H1 (cell line): ENCODE measurements around the gene SOHLH1. TPM values are rescaled to one million over a fixed set of nuclear protein-coding genes. Genes with fewer than 3 reads are reported as not detected.

Source experiments
- CTCF ChIA-PET: fragments of 300-600 bp; sonication (Branson Sonifier 250); formaldehyde crosslinking; loops from one replicate; lab custom pipeline; 2021; ENCODE audit not compliant: partially characterized antibody; lab: Charles Lee
- POLR2A ChIA-PET: fragments of 300-600 bp; sonication (Branson Sonifier 250); formaldehyde crosslinking; loops from one replicate; lab custom pipeline; 2021; ENCODE audit warnings: inconsistent platforms; ENCODE audit not compliant: partially characterized antibody; lab: Charles Lee
- DNase-seq, 2 experiments: peaks; one replicate each; pipeline versions ENCODE4 v3.0.0 to v3.0.0-alpha.2; 2010 to 2022; ENCODE audit warnings: low spot score in 2 of 2, low read depth in 1 of 2, mixed read lengths in 1 of 2
- FAIRE-seq: peaks from 2 replicates; lab custom pipeline; 2011; peaks lifted over from hg19 to GRCh38; lab: Jason Lieb, UNC
- H2AFZ ChIP-seq: 2 replicates; pipeline ENCODE4 v1.8.1; 2012; ENCODE audit warnings: low read length, inconsistent platforms
- H2AK5ac ChIP-seq: 2 replicates; pipeline ENCODE4 v1.6.1; 2013; ENCODE audit warnings: low read depth, low read length
- H2BK120ac ChIP-seq: replicated peaks from 2 replicates; pipeline ENCODE3; 2013; ENCODE audit warnings: low read depth, low read length, inconsistent platforms
- H2BK12ac ChIP-seq: 2 replicates; pipeline ENCODE4 v1.6.1; 2013; ENCODE audit warnings: low read depth, low read length
- H2BK15ac ChIP-seq: 2 replicates; pipeline ENCODE4 v1.6.1; 2013; ENCODE audit warnings: low read length
- H2BK20ac ChIP-seq: 2 replicates; pipeline ENCODE4 v1.6.1; 2013; ENCODE audit warnings: low read length
- H2BK5ac ChIP-seq: 2 replicates; pipeline ENCODE4 v1.6.1; 2013; ENCODE audit warnings: low read depth, low read length
- H3K14ac ChIP-seq: 2 replicates; pipeline ENCODE4 v1.6.1; 2013; ENCODE audit warnings: inconsistent platforms; ENCODE audit not compliant: insufficient read length
- H3K18ac ChIP-seq: 2 replicates; pipeline ENCODE4 v1.6.1; 2013; ENCODE audit warnings: low read length; ENCODE audit errors: extremely low read depth
- H3K23ac ChIP-seq: 2 replicates; pipeline ENCODE4 v1.6.1; 2013; ENCODE audit warnings: inconsistent platforms; ENCODE audit not compliant: insufficient read length
- H3K23me2 ChIP-seq: 2 replicates; pipeline ENCODE4 v1.6.1; 2013; ENCODE audit warnings: low read depth, low read length
- H3K27ac ChIP-seq: 2 replicates; pipeline ENCODE4 v1.6.1; 2011; ENCODE audit warnings: low read depth, low read length, inconsistent platforms
- H3K27me3 ChIP-seq, 4 experiments: replicated peaks in 1 of 4; 1 replicate in 1 of 4; 2 replicates in 3 of 4; pipeline versions ENCODE4 v1.6.1 to v1.8.1; 2011 to 2013; ENCODE audit warnings: low read length in 3 of 4, mild to moderate bottlenecking in 3 of 4, inconsistent platforms in 2 of 4, mixed read lengths in 2 of 4, moderate library complexity in 1 of 4; ENCODE audit not compliant: control insufficient read depth in 3 of 4, insufficient read depth in 3 of 4; ENCODE audit errors: extremely low read depth in 1 of 4
- H3K36me3 ChIP-seq, 4 experiments: 2 replicates each; pipeline versions ENCODE4 v1.6.1 to v1.8.1; 2011 to 2013; ENCODE audit warnings: mild to moderate bottlenecking in 4 of 4, low read length in 3 of 4, moderate library complexity in 2 of 4, control low read depth in 1 of 4, inconsistent platforms in 1 of 4; ENCODE audit not compliant: insufficient read depth in 4 of 4, control insufficient read depth in 2 of 4
- H3K4ac ChIP-seq: replicated peaks from 2 replicates; pipeline ENCODE3; 2013; ENCODE audit warnings: low read length, low read depth, mixed read lengths, inconsistent platforms; ENCODE audit not compliant: insufficient read length
- H3K4me1 ChIP-seq, 4 experiments: replicated peaks in 1 of 4; 1 replicate in 1 of 4; 2 replicates in 3 of 4; pipeline versions ENCODE4 v1.6.1 to v1.8.1; 2011 to 2013; ENCODE audit warnings: low read length in 3 of 4, inconsistent platforms in 2 of 4, mixed read lengths in 1 of 4; ENCODE audit not compliant: insufficient read depth in 4 of 4, control insufficient read depth in 3 of 4
- H3K4me2 ChIP-seq, 2 experiments: 2 replicates each; pipeline versions ENCODE4 v1.6.1 to v1.8.1; 2011 to 2013; ENCODE audit warnings: low read depth in 2 of 2, low read length in 2 of 2, control low read depth in 1 of 2, inconsistent platforms in 1 of 2, mild to moderate bottlenecking in 1 of 2; ENCODE audit not compliant: insufficient read depth in 1 of 2
- H3K4me3 ChIP-seq, 4 experiments: fragments of 200-600, 300-600 bp in 1 of 4; sonication (generic), shearing (Covaris generic), sonication (Bioruptor Twin) in 1 of 4; 2 replicates each; pipeline versions ENCODE4 v1.5.1 to v1.8.1; 2011 to 2016; ENCODE audit warnings: low read length in 4 of 4, low read depth in 3 of 4, control low read depth in 2 of 4, inconsistent platforms in 2 of 4, mild to moderate bottlenecking in 2 of 4, mixed read lengths in 1 of 4, moderate library complexity in 1 of 4; ENCODE audit not compliant: insufficient read depth in 2 of 4; ENCODE audit errors: extremely low read depth in 1 of 4
- H3K56ac ChIP-seq: replicated peaks from 2 replicates; pipeline ENCODE3; 2013; ENCODE audit warnings: low read depth, mild to moderate bottlenecking, mixed read lengths, low read length, inconsistent platforms; ENCODE audit not compliant: insufficient read length
- H3K79me1 ChIP-seq: 2 replicates; pipeline ENCODE4 v1.6.1; 2013; ENCODE audit warnings: low read depth, low read length, control low read depth
- H3K79me2 ChIP-seq, 2 experiments: 2 replicates each; pipeline versions ENCODE4 v1.6.1 to v1.8.1; 2012 to 2013; ENCODE audit warnings: low read length in 2 of 2, mild to moderate bottlenecking in 2 of 2, inconsistent platforms in 1 of 2; ENCODE audit not compliant: insufficient read depth in 2 of 2, control insufficient read depth in 1 of 2
- H3K9ac ChIP-seq, 4 experiments: replicated peaks in 1 of 4; 1 replicate in 1 of 4; 2 replicates in 3 of 4; pipeline versions ENCODE4 v1.6.1 to v1.8.1; 2011 to 2013; ENCODE audit warnings: low read depth in 3 of 4, low read length in 3 of 4, control low read depth in 2 of 4, mild to moderate bottlenecking in 2 of 4, moderate library complexity in 2 of 4, inconsistent platforms in 1 of 4; ENCODE audit errors: extremely low read depth in 1 of 4
- H3K9me3 ChIP-seq, 2 experiments: 2 replicates each; pipeline versions ENCODE4 v1.6.1 to v1.8.1; 2012 to 2013; ENCODE audit warnings: mild to moderate bottlenecking in 2 of 2, moderate library complexity in 2 of 2, control low read depth in 1 of 2, inconsistent platforms in 1 of 2, low read depth in 1 of 2, low read length in 1 of 2, mixed read lengths in 1 of 2; ENCODE audit not compliant: insufficient read depth in 2 of 2
- H4K20me1 ChIP-seq, 2 experiments: replicated peaks in 1 of 2; 2 replicates each; pipeline versions ENCODE3 to v1.8.1; 2011 to 2013; ENCODE audit warnings: inconsistent platforms in 2 of 2, low read length in 2 of 2, mild to moderate bottlenecking in 1 of 2; ENCODE audit not compliant: insufficient read depth in 2 of 2, control insufficient read depth in 1 of 2
- H4K5ac ChIP-seq: 2 replicates; pipeline ENCODE4 v1.6.1; 2013; ENCODE audit warnings: low read length, low read depth, mixed read lengths, inconsistent platforms; ENCODE audit not compliant: insufficient read length
- H4K8ac ChIP-seq: 2 replicates; pipeline ENCODE4 v1.8.0; 2013; ENCODE audit warnings: mild to moderate bottlenecking, moderate library complexity, low read length, inconsistent platforms; ENCODE audit not compliant: insufficient read depth; ENCODE audit errors: extremely low read depth
- H4K91ac ChIP-seq: replicated peaks from 2 replicates; pipeline ENCODE3; 2013; ENCODE audit warnings: low read length, mixed read lengths, inconsistent platforms; ENCODE audit not compliant: insufficient read length
- BACH1 ChIP-seq: IDR thresholded peaks from 2 replicates; pipeline ENCODE4 v1.6.1; 2012; ENCODE audit warnings: low read length, improper control_type of control experiment
- BRCA1 ChIP-seq: IDR thresholded peaks from 2 replicates; pipeline ENCODE4 v1.6.1; 2012; ENCODE audit warnings: low read depth, low read length, improper control_type of control experiment
- CHD1 ChIP-seq: IDR thresholded peaks from 2 replicates; pipeline ENCODE4 v1.6.1; 2012; ENCODE audit warnings: low read depth, low read length, improper control_type of control experiment
- CREB1 ChIP-seq: IDR thresholded peaks from 2 replicates; pipeline ENCODE4 v1.6.1; 2012; ENCODE audit warnings: inconsistent platforms
- JUN ChIP-seq: IDR thresholded peaks from 2 replicates; pipeline ENCODE4 v1.6.1; 2011; ENCODE audit warnings: low read depth, mild to moderate bottlenecking, improper control_type of control experiment, low read length
- KDM4A ChIP-seq: IDR thresholded peaks from one replicate; pipeline ENCODE4 v1.7.1; 2012; ENCODE audit warnings: low read depth, mild to moderate bottlenecking, moderate library complexity, low read length, inconsistent platforms; ENCODE audit not compliant: severe bottlenecking
- MAFK ChIP-seq: IDR thresholded peaks from 2 replicates; pipeline ENCODE4 v1.6.1; 2012; ENCODE audit warnings: low read depth, mild to moderate bottlenecking, improper control_type of control experiment, low read length
- POLR2AphosphoS5 ChIP-seq: IDR thresholded peaks from 2 replicates; pipeline ENCODE4 v1.6.1; 2011; ENCODE audit warnings: low read depth, low read length
- POU5F1 ChIP-seq: IDR thresholded peaks from 2 replicates; pipeline ENCODE4 v1.6.1; 2011; ENCODE audit warnings: low read depth, mild to moderate bottlenecking, low read length, moderate library complexity
- RFX5 ChIP-seq: IDR thresholded peaks from 2 replicates; pipeline ENCODE4 v1.6.1; 2011; ENCODE audit warnings: low read depth, low read length, improper control_type of control experiment, borderline replicate concordance
- SIN3A ChIP-seq, 2 experiments: IDR thresholded peaks in 1 of 2; conservative IDR thresholded peaks in 1 of 2; 2 replicates each; pipeline ENCODE4 v1.6.1; 2011 to 2012; ENCODE audit warnings: low read length in 2 of 2, improper control_type of control experiment in 1 of 2, low read depth in 1 of 2, mild to moderate bottlenecking in 1 of 2
- SRF ChIP-seq: IDR thresholded peaks from 2 replicates; pipeline ENCODE4 v1.6.1; 2011; ENCODE audit warnings: mild to moderate bottlenecking, low read depth, low read length, moderate library complexity
- TCF12 ChIP-seq: IDR thresholded peaks from 2 replicates; pipeline ENCODE4 v1.6.1; 2011; ENCODE audit warnings: low read depth, mild to moderate bottlenecking, low read length
- WGBS, 2 experiments: shearing (Covaris generic) in 1 of 2; methylation state at CpG; one replicate each; pipeline versions ENCODE4 v1.1.6 to v1.1.7; 2013 to 2015; ENCODE audit warnings: low lambda C conversion rate in 2 of 2, mixed read lengths in 2 of 2, inconsistent platforms in 1 of 2, low coverage in 1 of 2, missing lambda C conversion rate in 1 of 2; ENCODE audit not compliant: insufficient replicate concordance in 2 of 2, insufficient coverage in 1 of 2, insufficient read length in 1 of 2; ENCODE audit errors: extremely low coverage in 1 of 2, missing lambda C conversion rate in 1 of 2; 5-methylcytosine and 5-hydroxymethylcytosine counted together
- polyA plus RNA-seq, 7 experiments: library from polyadenylated mRNA; depleted of rRNA in 3 of 7; stranded (reverse) in 5 of 7; unstranded in 2 of 7; fragments of >200 nt in 5 of 7; fragments of 200-250 nt in 2 of 7; gene quantifications; 1 replicate in 5 of 7; 2 replicates in 1 of 7; 4 replicates in 1 of 7; pipeline versions ENCODE4 v1.2.1 to v1.2.3, GENCODE V29; 2011 to 2013; ENCODE audit warnings: missing spikeins in 2 of 7, mixed read lengths in 2 of 7
- total RNA-seq: library from RNA; stranded (reverse); fragmentation: NEBNext Ultra II Directional; extraction: Animal tissue kit (Norgen Biotek cat#: 25700); gene quantifications from 2 replicates; pipeline ENCODE4 v1.2.1, GENCODE V29; 2021

Gene SOHLH1
- total and polyA plus RNA-seq, 2 of the 8 experiments (the other 6 are each of a cell fraction or from before 2014, with no cell fraction given) = 0.11 TPM; not detected in 1

DNA sequence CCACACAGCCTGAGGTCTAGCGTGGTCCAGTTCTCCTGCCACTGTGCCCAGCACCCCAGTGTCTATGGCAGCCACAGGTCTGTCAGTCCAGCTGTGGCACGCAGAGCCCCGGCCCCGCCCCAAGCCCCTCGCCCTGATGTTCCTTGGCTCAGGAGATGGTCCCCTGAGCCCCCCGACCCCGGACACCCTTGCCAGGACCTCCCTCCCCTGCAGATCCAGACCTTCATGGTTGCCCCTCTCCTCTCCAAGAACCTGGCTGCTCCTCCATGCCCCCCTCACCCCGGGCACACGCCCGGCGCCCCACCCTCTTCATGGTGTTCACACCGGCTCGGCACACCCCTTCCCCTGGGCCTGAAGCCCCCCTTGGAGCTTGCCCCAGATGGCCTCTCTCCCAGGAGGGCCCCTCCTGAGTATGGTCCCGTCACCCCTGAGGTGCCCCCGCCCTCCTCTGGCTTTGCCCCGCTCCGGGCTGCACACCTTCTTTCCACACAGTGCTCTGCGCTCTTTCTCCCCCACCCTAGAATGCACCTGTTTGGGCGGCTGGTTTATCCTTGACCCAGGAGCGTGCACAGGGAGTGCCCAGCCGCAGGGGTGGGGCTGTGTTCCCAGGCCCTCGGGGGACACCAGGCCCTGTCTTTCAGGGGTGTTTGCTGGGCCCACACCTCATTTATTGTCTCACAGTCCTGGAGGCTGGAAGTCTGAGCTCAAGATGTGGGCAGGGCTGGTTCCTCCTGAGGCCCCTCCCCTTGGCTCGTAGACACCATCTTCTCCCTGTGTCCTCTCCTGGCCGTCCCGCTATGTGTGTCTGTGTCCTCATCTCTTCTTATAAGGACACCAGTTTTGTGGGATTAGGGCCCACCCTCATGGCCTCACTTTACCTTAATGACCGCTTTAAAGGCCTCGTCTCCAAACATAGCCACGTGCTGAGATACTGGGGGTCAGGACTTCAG lies 40.3 kb upstream of the SOHLH1 start:
- H3K9ac ChIP-seq = no peak overlapping the region
- no peak overlapping the region for H3K23ac ChIP-seq
- H3K4me3 ChIP-seq = no peak overlapping the region
- WGBS, 2 experiments = 89% methylated on average over 16 of the region's 28 CpGs; no CpG with 5 or more reads in 1 of the 2 experiments
- peaks cover 0 to 14% (median 10%) of the 10 kb centered on the region in 4 experiments; a peak in 5 of 7 replicates for H3K27me3 ChIP-seq
- H2BK5ac ChIP-seq = no peak overlapping the region
- no peak overlapping the region for H3K27ac ChIP-seq
- no peak overlapping the region for H2BK15ac ChIP-seq
- no peak overlapping the region for H2BK12ac ChIP-seq
- DNase-seq (no peak), FAIRE-seq (no peak)
- peaks cover 0 to 11% (median 8%) of the 10 kb centered on the region in 4 experiments; a peak in 4 of 7 replicates for H3K4me1 ChIP-seq
- no peaks in the 10 kb centered on the region for H3K79me2 ChIP-seq
- H3K4ac ChIP-seq = no peak overlapping the region
- H2BK120ac ChIP-seq = no peak overlapping the region
- no peak overlapping the region for H4K91ac ChIP-seq
- H4K8ac ChIP-seq = no peak overlapping the region
- H4K5ac ChIP-seq = no peak overlapping the region
- H3K14ac ChIP-seq = no peak overlapping the region
- no peak overlapping the region for H2AK5ac ChIP-seq
- POLR2A ChIA-PET = no interaction called here
- H4K20me1 ChIP-seq = peaks cover 0 to 4% of the 10 kb centered on the region in 2 experiments
- CTCF ChIA-PET = interaction anchor here (1.2 to 1.5 kb wide), 4 partner anchors 13 to 68 kb away, joined by 3 to 5 read pairs (median 4); partner anchors contain the start of gene KCNT1
- no peaks in the 10 kb centered on the region for H3K9me3 ChIP-seq
- H2BK20ac ChIP-seq = no peak overlapping the region
- no peaks in the 10 kb centered on the region for H3K23me2 ChIP-seq
- no peaks in the 10 kb centered on the region for H3K79me1 ChIP-seq
- H3K4me2 ChIP-seq = no peak overlapping the region
- H2AFZ ChIP-seq = no peak overlapping the region
- H3K36me3 ChIP-seq = no peaks in the 10 kb centered on the region
- no peak overlapping the region for H3K18ac ChIP-seq
- no peak overlapping the region for H3K56ac ChIP-seq
- TF ChIP-seq BACH1 (no peak), JUN (no peak), SIN3A (conservative IDR thresholded peaks at IDR 0.05 in 1 of 2, IDR thresholded peaks at IDR 0.05 in 1 of 2; ENCODE audit: low read depth in 1 of 2, low read length in 2 of 2) (no peak), MAFK (no peak), CHD1 (no peak), BRCA1 (no peak), POU5F1 (no peak), SRF (no peak), RFX5 (no peak), POLR2AphosphoS5 (no peak), TCF12 (no peak), KDM4A (no peak), CREB1 (no peak)
